Endothelial cell of umbilical vein (primary cell): ENCODE measurements around the gene CCDC70. TPM values are rescaled to one million over a fixed set of nuclear protein-coding genes. Genes with fewer than 3 reads are reported as not detected.

Experiments used
- BruUV-seq: library from RNA; stranded (reverse); fragments of 400-500 nt; replicated peaks from 2 replicates; lab custom pipeline; 2021; lab: Mats Ljungman, UMichigan
- CTCF ChIA-PET: fragments of 300-600, 350-600 bp; sonication (Branson Sonifier 250); formaldehyde crosslinking; loops from one replicate; lab custom pipeline; 2021; ENCODE audit warnings: antibody characterized with exemption, inconsistent platforms; lab: Charles Lee
- POLR2A ChIA-PET: fragments of 300-600, 350-600 bp; sonication (Branson Sonifier 250); formaldehyde crosslinking; loops from one replicate; lab custom pipeline; 2021; ENCODE audit warnings: antibody characterized with exemption, inconsistent platforms; lab: Charles Lee
- DNase-seq: peaks from one replicate; pipeline ENCODE4 v3.0.0-alpha.2; 2011; ENCODE audit warnings: low read depth, low spot score
- FAIRE-seq: peaks from 2 replicates; lab custom pipeline; 2011; peaks lifted over from hg19 to GRCh38; lab: Jason Lieb, UNC
- H2AFZ ChIP-seq: 2 replicates; pipeline ENCODE4 v1.6.0; 2012; ENCODE audit warnings: low read depth, low read length, control low read depth, inconsistent platforms
- H3K27ac ChIP-seq: 2 replicates; pipeline ENCODE4 v1.5.1; 2011; ENCODE audit warnings: low read depth, mild to moderate bottlenecking, control low read depth, low read length, moderate library complexity; ENCODE audit not compliant: insufficient read depth
- H3K27me3 ChIP-seq, 2 experiments: 2 replicates each; pipeline versions ENCODE4 v1.6.0 to v1.6.1; 2011; ENCODE audit warnings: low read length in 2 of 2, mixed read lengths in 1 of 2; ENCODE audit not compliant: control insufficient read depth in 2 of 2, insufficient read depth in 2 of 2
- H3K36me3 ChIP-seq, 2 experiments: 2 replicates in 1 of 2; 3 replicates in 1 of 2; pipeline ENCODE4 v1.5.1; 2011; ENCODE audit warnings: low read length in 2 of 2, mild to moderate bottlenecking in 1 of 2, moderate library complexity in 1 of 2; ENCODE audit not compliant: control insufficient read depth in 2 of 2, insufficient read depth in 2 of 2; ENCODE audit errors: extremely low read depth in 1 of 2
- H3K4me1 ChIP-seq: 3 replicates; pipeline ENCODE4 v1.5.1; 2011; ENCODE audit warnings: mild to moderate bottlenecking, low read length; ENCODE audit not compliant: control insufficient read depth, insufficient read depth; ENCODE audit errors: extremely low read depth
- H3K4me2 ChIP-seq: 2 replicates; pipeline ENCODE4 v1.6.1; 2011; ENCODE audit warnings: low read length, control low read depth, mixed read lengths; ENCODE audit not compliant: insufficient read depth
- H3K4me3 ChIP-seq, 3 experiments: fragments of 200-600 bp in 1 of 3; sonication (generic), shearing (Covaris generic) in 1 of 3; replicated peaks in 1 of 3; 2 replicates each; pipeline ENCODE4 v1.5.1; 2011 to 2016; ENCODE audit warnings: control low read depth in 3 of 3, low read length in 3 of 3, mild to moderate bottlenecking in 2 of 3, inconsistent platforms in 1 of 3, low read depth in 1 of 3, moderate library complexity in 1 of 3; ENCODE audit not compliant: insufficient read depth in 1 of 3
- H3K79me2 ChIP-seq: 2 replicates; pipeline ENCODE4 v1.6.0; 2012; ENCODE audit warnings: low read length, inconsistent platforms; ENCODE audit not compliant: control insufficient read depth, insufficient read depth
- H3K9ac ChIP-seq: replicated peaks from 2 replicates; pipeline ENCODE3; 2011; ENCODE audit warnings: low read length, control low read depth; ENCODE audit not compliant: insufficient read depth; ENCODE audit errors: extremely low read depth
- H3K9me1 ChIP-seq: replicated peaks from 3 replicates; pipeline ENCODE4 v1.6.0; 2011; ENCODE audit warnings: mild to moderate bottlenecking, low read length; ENCODE audit not compliant: control insufficient read depth, insufficient read depth; ENCODE audit errors: extremely low read depth
- H3K9me3 ChIP-seq: replicated peaks from 2 replicates; pipeline ENCODE4 v1.5.1; 2012; ENCODE audit warnings: low read length, inconsistent platforms; ENCODE audit not compliant: control insufficient read depth, insufficient read depth
- H4K20me1 ChIP-seq: replicated peaks from 2 replicates; pipeline ENCODE3; 2011; ENCODE audit warnings: mild to moderate bottlenecking, low read length; ENCODE audit not compliant: control insufficient read depth, insufficient read depth; ENCODE audit errors: extremely low read depth
- CTCF ChIP-seq, 2 donors: IDR thresholded peaks; 1 replicate in 1 of 2; 2 replicates in 1 of 2; pipeline ENCODE4 v1.5.1; 2011; ENCODE audit warnings: low read length in 2 of 2, mild to moderate bottlenecking in 2 of 2, moderate library complexity in 2 of 2, control low read depth in 1 of 2, inconsistent platforms in 1 of 2, low read depth in 1 of 2; ENCODE audit not compliant: insufficient read depth in 1 of 2; ENCODE audit errors: extremely low read depth in 1 of 2
- EZH2 ChIP-seq: IDR thresholded peaks from 2 replicates; pipeline ENCODE4 v1.6.1; 2012; ENCODE audit warnings: borderline replicate concordance, low read depth, mild to moderate bottlenecking, moderate library complexity, low read length, inconsistent platforms; ENCODE audit not compliant: severe bottlenecking
- FOS ChIP-seq: IDR thresholded peaks from 2 replicates; pipeline ENCODE4 v1.6.1; 2011; ENCODE audit warnings: mild to moderate bottlenecking, low read length, moderate library complexity, borderline replicate concordance; ENCODE audit not compliant: insufficient read depth
- GATA2 ChIP-seq: IDR thresholded peaks from 2 replicates; pipeline ENCODE4 v1.7.0; 2011; ENCODE audit warnings: low read depth, mild to moderate bottlenecking, moderate library complexity, mixed read lengths, low read length; ENCODE audit not compliant: insufficient read length, insufficient read depth
- JUN ChIP-seq: IDR thresholded peaks from 2 replicates; pipeline ENCODE4 v1.6.1; 2011; ENCODE audit warnings: borderline replicate concordance, low read depth; ENCODE audit not compliant: insufficient read length, insufficient read depth
- MAX ChIP-seq: IDR thresholded peaks from 2 replicates; pipeline ENCODE4 v1.6.1; 2011; ENCODE audit not compliant: insufficient read depth, insufficient read length
- MYC ChIP-seq: IDR thresholded peaks from one replicate; pipeline ENCODE4 v1.6.1; 2011; ENCODE audit warnings: mild to moderate bottlenecking, low read depth, low read length
- POLR2A ChIP-seq: IDR thresholded peaks from 2 replicates; pipeline ENCODE4 v1.6.1; 2012; ENCODE audit warnings: low read depth, mild to moderate bottlenecking, control low read depth, low read length
- POLR2AphosphoS5 ChIP-seq: IDR thresholded peaks from 2 replicates; pipeline ENCODE4 v1.6.1; 2012; ENCODE audit warnings: low read depth, mild to moderate bottlenecking, control low read depth, low read length, moderate library complexity; ENCODE audit not compliant: insufficient read depth
- dilution Hi-C: fragments of 300-500 bp; cut with MboI; formaldehyde crosslinking; loops from one replicate; pipeline ENCODE4 v1.15.0; 2019; ENCODE audit warnings: low sequenced_read_pairs; ENCODE audit not compliant: extremely low pct_ligation_motif_present
- intact Hi-C: fragments of 100-400 bp; cut with micrococcal nuclease; formaldehyde crosslinking; loops from one replicate; pipeline ENCODE4 v1.10.0; 2022
- polyA plus RNA-seq, 4 experiments: library from polyadenylated mRNA; depleted of rRNA in 3 of 4; stranded (reverse) in 3 of 4; unstranded in 1 of 4; fragments of >200 nt; gene quantifications; 2 replicates each; pipeline versions ENCODE4 v1.2.1 to v1.2.3, GENCODE V29; 2011 to 2012; ENCODE audit warnings: missing spikeins in 1 of 4
- total RNA-seq: library from RNA; stranded (reverse); gene quantifications from 2 replicates; pipeline ENCODE4 v1.2.3, GENCODE V29; 2021

CCDC70 gene
- total and polyA plus RNA-seq, 2 donors (not counting 3 experiments of a cell fraction or from before 2014, with no cell fraction given), result not detected

- no peak overlapping the region for H3K4me2 ChIP-seq
- H4K20me1 ChIP-seq, result no peaks in the 10 kb centered on the region
- POLR2A ChIA-PET, result no interaction called here
- no peaks in the 10 kb centered on the region for H3K79me2 ChIP-seq
- no peak overlapping the region for H2AFZ ChIP-seq
- no peak overlapping the region for H3K9ac ChIP-seq
- no peaks in the 10 kb centered on the region for H3K36me3 ChIP-seq
- no peaks in the 10 kb centered on the region for H3K9me3 ChIP-seq
- CTCF ChIA-PET, result no interaction called here
- FAIRE-seq, result no peak
- TF ChIP-seq GATA2, result no peak
- no peak for TF ChIP-seq POLR2AphosphoS5
- TF ChIP-seq EZH2, result no peak
- TF ChIP-seq JUN, result no peak
- no peak for TF ChIP-seq CTCF (IDR thresholded peaks at IDR 0.05; ENCODE audit: extremely low read depth in 1 of 2, insufficient read depth in 1 of 2, low read depth in 1 of 2, low read length in 2 of 2)
- no peak for TF ChIP-seq MYC
- TF ChIP-seq MAX, result no peak
- TF ChIP-seq POLR2A, result no peak
- no peak for TF ChIP-seq FOS
- no peak overlapping the region for H3K4me3 ChIP-seq
- no peaks in the 10 kb centered on the region for H3K9me1 ChIP-seq
- H3K4me1 ChIP-seq, result no peaks in the 10 kb centered on the region
- intact Hi-C loops (no loop called here), dilution Hi-C loops (no loop called here)
- peaks cover 14 to 27% of the 10 kb centered on the region in 2 experiments for H3K27me3 ChIP-seq
- no TSS peak for BruUV-seq
- no peak for DNase-seq
- H3K27ac ChIP-seq, result no peak overlapping the region
These were observed 42.2 kb upstream of the CCDC70 start for GRCh38 chr13:51819544-51819943.
